CD4-positive, alpha-beta memory T cell (primary cell): Measurements from ENCODE around the gene TTC7B. TPM values are rescaled to one million over a fixed set of nuclear protein-coding genes. Genes with fewer than 3 reads are reported as not detected.

Source experiments
- CTCF ChIA-PET: fragments of 350-600 bp; sonication (Branson Sonifier 250); formaldehyde crosslinking; loops from one replicate; lab custom pipeline; 2021; ENCODE audit warnings: inconsistent platforms; ENCODE audit not compliant: partially characterized antibody; lab: Charles Lee
- POLR2A ChIA-PET: fragments of 350-600 bp; sonication (Branson Sonifier 250); formaldehyde crosslinking; loops from one replicate; lab custom pipeline; 2021; ENCODE audit not compliant: partially characterized antibody; lab: Charles Lee
- DNase-seq, 5 donors: peaks; one replicate each; pipeline versions ENCODE4 v3.0.0 to v3.0.0-alpha.2; 2020 to 2022; ENCODE audit warnings: mixed read lengths in 1 of 5
- H3K27ac ChIP-seq: one replicate; pipeline ENCODE4 v1.7.0; 2013; ENCODE audit warnings: low read depth, low read length
- H3K27me3 ChIP-seq: 2 replicates; pipeline ENCODE4 v1.7.0; 2013; ENCODE audit warnings: mild to moderate bottlenecking, low read length, moderate library complexity; ENCODE audit not compliant: insufficient read depth
- H3K36me3 ChIP-seq: 2 replicates; pipeline ENCODE4 v1.7.0; 2013; ENCODE audit warnings: mild to moderate bottlenecking, low read length, moderate library complexity; ENCODE audit not compliant: insufficient read depth
- H3K4me1 ChIP-seq: 2 replicates; pipeline ENCODE4 v1.7.0; 2013; ENCODE audit warnings: mild to moderate bottlenecking, low read length, moderate library complexity; ENCODE audit not compliant: insufficient read depth
- H3K4me3 ChIP-seq, 2 donors: one replicate each; pipeline ENCODE4 v1.7.0; 2013; ENCODE audit warnings: low read length in 2 of 2, mild to moderate bottlenecking in 1 of 2
- H3K9me3 ChIP-seq, 2 donors: one replicate each; pipeline ENCODE4 v1.7.0; 2013; ENCODE audit warnings: low read length in 2 of 2, control low read depth in 1 of 2; ENCODE audit not compliant: control insufficient read depth in 1 of 2
- H3K27ac Mint-ChIP-seq, 7 donors: one replicate each; pipeline ENCODE4 v1.8.0; 2020 to 2021; ENCODE audit warnings: mixed read lengths in 7 of 7, mild to moderate bottlenecking in 6 of 7, inconsistent platforms in 3 of 7, moderate library complexity in 3 of 7
- H3K27me3 Mint-ChIP-seq, 2 donors: one replicate each; pipeline ENCODE4 v1.8.0; 2020 to 2021; ENCODE audit warnings: mixed read lengths in 2 of 2
- H3K36me3 Mint-ChIP-seq, 2 donors: one replicate each; pipeline ENCODE4 v1.8.0; 2020 to 2021; ENCODE audit warnings: mixed read lengths in 2 of 2, inconsistent platforms in 1 of 2, mild to moderate bottlenecking in 1 of 2
- H3K4me1 Mint-ChIP-seq, 4 donors: one replicate each; pipeline ENCODE4 v1.8.0; 2020 to 2021; ENCODE audit warnings: mixed read lengths in 4 of 4, mild to moderate bottlenecking in 1 of 4
- H3K4me3 Mint-ChIP-seq, 8 donors: one replicate each; pipeline ENCODE4 v1.8.0; 2020 to 2021; ENCODE audit warnings: mixed read lengths in 8 of 8, mild to moderate bottlenecking in 7 of 8, moderate library complexity in 6 of 8, inconsistent platforms in 3 of 8
- H3K9me3 Mint-ChIP-seq, 8 donors: one replicate each; pipeline ENCODE4 v1.8.0; 2020 to 2021; ENCODE audit warnings: mixed read lengths in 8 of 8, mild to moderate bottlenecking in 5 of 8, inconsistent platforms in 3 of 8, moderate library complexity in 1 of 8
- intact Hi-C: fragments of 100-400 bp; cut with micrococcal nuclease; formaldehyde crosslinking; loops from one replicate; pipeline ENCODE4 v1.15.1; 2023
- polyA plus RNA-seq, 2 donors: library from polyadenylated mRNA; unstranded; fragments of 300-500 nt; fragmentation: Illumina TruSeq; gene quantifications; one replicate each; pipeline ENCODE4 v1.2.3, GENCODE V29; 2021
- total RNA-seq, 2 experiments: library from RNA; stranded (reverse); gene quantifications; one replicate each; pipeline ENCODE4 v1.2.3, GENCODE V29; 2021

The TTC7B gene
- total and polyA plus RNA-seq, 4 experiments from 2014 or later, result 0.30 to 1.9 (median 1.5) TPM; not detected in 1

DNA sequence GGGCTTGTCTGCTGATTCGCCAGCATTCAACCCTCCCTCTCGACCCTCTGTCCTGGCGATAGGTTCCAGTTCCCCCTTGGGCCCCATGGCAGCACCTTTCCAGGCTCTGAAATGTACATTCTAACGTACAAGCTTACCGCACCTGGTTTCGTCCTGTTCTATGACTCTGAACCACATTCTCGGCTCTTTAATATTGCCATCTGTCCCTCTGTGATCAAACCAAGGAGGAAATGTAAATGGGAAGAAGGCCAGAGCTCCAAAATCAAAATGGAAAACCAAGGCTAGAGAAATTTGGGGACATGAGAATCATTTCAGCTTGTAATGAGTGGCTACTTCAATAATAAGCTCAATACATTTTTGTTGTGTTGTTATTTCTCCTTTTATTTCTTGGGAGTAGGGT is 117.2 kb downstream of the TTC7B start:
- Histone ChIP-seq H3K27ac (no peak overlapping the region), H3K36me3 (no peaks in the 10 kb centered on the region), H3K4me3 (no peak overlapping the region), H3K9me3 (no peaks in the 10 kb centered on the region), H3K27me3 (no peaks in the 10 kb centered on the region), H3K4me1 (no peaks in the 10 kb centered on the region)
- Mint-ChIP-seq H3K9me3 (no peaks in the 10 kb centered on the region), H3K4me1 (peaks cover 0 to 2% (median 0%) of the 10 kb centered on the region in 4 donors), H3K27ac (no peak overlapping the region), H3K36me3 (no peaks in the 10 kb centered on the region), H3K27me3 (peaks cover 0 to 1% of the 10 kb centered on the region in 2 donors), H3K4me3 (no peak overlapping the region)
- intact Hi-C loops, result no loop called here
- POLR2A ChIA-PET, result interaction anchor here (1.6 kb wide), 1 partner anchor 59 kb away, joined by 4 read pairs; no protein-coding TSS in a partner anchor
- DNase-seq, result no peak
- CTCF ChIA-PET, result interaction anchor here (0.9 to 5.5 kb wide), 8 partner anchors 9 to 1436 kb away, joined by 3 to 62 read pairs (median 4); no protein-coding TSS in a partner anchor

DNA sequence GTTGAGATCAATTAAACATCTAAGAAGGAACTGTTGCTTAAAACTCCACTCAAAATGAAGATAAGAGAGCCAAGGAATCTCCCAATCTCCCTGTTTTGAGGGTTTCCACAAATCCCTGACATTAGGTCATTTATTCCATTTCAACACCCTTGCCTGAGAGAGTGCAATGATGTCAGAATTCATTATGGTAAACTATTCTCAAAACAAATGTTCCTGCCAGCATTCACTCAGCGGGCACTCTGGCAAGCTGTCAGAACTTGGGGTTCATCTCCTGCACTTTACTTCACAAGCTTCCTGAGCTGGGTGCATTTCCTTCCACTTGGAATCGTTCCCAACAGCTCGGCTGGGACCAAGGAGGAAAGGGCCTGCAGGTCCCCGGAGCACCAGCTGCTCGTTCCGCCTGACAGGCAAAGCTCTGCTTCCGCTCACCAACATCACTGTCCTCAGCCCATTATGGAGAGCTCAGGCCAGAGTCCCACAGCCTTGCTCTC is 117.8 kb downstream of the TTC7B start:
- no peak overlapping the region for H3K4me3 Mint-ChIP-seq
- no peaks in the 10 kb centered on the region for H3K36me3 Mint-ChIP-seq
- Histone ChIP-seq H3K9me3 (no peaks in the 10 kb centered on the region), H3K27ac (no peak overlapping the region), H3K27me3 (no peaks in the 10 kb centered on the region), H3K4me1 (no peaks in the 10 kb centered on the region), H3K4me3 (no peak overlapping the region), H3K36me3 (no peaks in the 10 kb centered on the region)
- DNase-seq, result no peak
- POLR2A ChIA-PET, result interaction anchor here (1.6 kb wide), 1 partner anchor 60 kb away, joined by 4 read pairs; no protein-coding TSS in a partner anchor
- H3K27ac Mint-ChIP-seq, result no peak overlapping the region
- H3K9me3 Mint-ChIP-seq, result no peaks in the 10 kb centered on the region
- CTCF ChIA-PET, result interaction anchor here (0.9 to 5.5 kb wide), 12 partner anchors 8 to 1436 kb away, joined by 3 to 62 read pairs (median 5); no protein-coding TSS in a partner anchor
- H3K27me3 Mint-ChIP-seq, result peaks cover 0 to 1% of the 10 kb centered on the region in 2 donors
- intact Hi-C loops, result no loop called here
- H3K4me1 Mint-ChIP-seq, result peaks cover 0 to 2% (median 0%) of the 10 kb centered on the region in 4 donors

DNA sequence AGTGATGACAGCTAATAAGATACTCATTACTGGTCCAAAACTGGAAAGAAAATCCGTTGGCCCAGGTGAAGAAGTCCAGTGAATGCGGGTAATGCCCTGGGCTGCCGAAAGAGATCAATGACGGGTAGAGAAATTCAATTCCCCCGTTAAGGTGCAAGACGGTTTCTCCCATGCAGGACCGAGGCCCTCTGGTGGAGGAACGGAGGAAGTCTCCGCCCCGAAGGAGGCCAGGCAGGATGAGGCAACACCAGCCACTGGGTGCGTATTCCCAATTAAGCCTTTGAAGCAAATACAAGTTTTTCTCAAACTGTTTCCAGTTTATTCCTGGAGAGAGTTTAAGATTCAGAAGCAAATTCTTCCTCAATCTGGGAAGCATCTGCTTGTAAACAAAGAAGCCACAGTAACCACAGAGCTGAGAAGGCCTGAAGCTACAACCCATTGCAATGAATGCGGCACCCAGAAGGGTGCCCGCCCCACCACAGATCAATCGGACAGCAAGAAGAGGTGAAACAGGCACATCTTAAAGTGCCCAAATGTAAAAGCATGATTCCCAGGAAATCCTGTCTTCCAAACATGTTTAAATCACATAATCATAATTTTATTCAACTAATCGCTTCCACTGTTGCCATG is 118.5 kb downstream of the TTC7B start:
- ChIA-PET POLR2A (interaction anchor here (0.8 to 2.2 kb wide), 3 partner anchors 299 to 314 kb away, joined by 5 to 16 read pairs (median 6); partner anchors contain the start of gene CALM1), CTCF (interaction anchor here (0.8 to 5.5 kb wide), 30 partner anchors 10 to 758 kb away, joined by 3 to 62 read pairs (median 4); no protein-coding TSS in a partner anchor)
- Mint-ChIP-seq H3K4me1 (peaks cover 0 to 2% (median 0%) of the 10 kb centered on the region in 4 donors), H3K27ac (no peak overlapping the region), H3K36me3 (no peaks in the 10 kb centered on the region), H3K27me3 (peaks cover 0 to 1% of the 10 kb centered on the region in 2 donors), H3K4me3 (peak overlapping the region in 1 of 8 donors; percentile 52), H3K9me3 (no peaks in the 10 kb centered on the region)
- Histone ChIP-seq H3K27me3 (no peaks in the 10 kb centered on the region), H3K4me3 (no peak overlapping the region), H3K36me3 (no peaks in the 10 kb centered on the region), H3K9me3 (no peaks in the 10 kb centered on the region), H3K4me1 (no peaks in the 10 kb centered on the region), H3K27ac (no peak overlapping the region)
- intact Hi-C loops, result loop anchor here (1.0 kb wide), 3 partner anchors 61 to 758 kb away; no protein-coding TSS in a partner anchor
- DNase-seq, result peak; percentile 63 to 71 (median 71)

DNA sequence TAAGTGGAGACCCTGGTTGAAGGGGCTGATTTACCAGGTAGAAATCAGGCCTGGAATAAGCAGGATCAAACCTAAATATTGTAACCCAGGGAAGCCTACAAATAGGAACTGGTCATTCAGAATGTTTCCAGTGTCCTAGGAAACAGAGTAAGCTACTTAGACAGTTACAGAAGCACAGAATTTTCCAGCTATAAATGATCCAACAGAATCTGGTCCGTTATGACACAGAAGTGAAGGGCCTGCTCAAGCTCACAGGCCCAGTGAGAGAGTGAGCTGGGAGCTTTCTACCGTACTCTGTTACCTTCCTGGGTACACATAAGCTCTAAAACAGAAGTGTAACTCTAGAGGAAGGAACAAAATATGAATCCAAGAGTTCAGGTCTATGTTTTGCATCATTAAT is 119.1 kb downstream of the TTC7B start:
- Histone ChIP-seq H3K36me3 (no peaks in the 10 kb centered on the region), H3K27ac (no peak overlapping the region), H3K27me3 (no peaks in the 10 kb centered on the region), H3K4me1 (no peaks in the 10 kb centered on the region), H3K4me3 (no peak overlapping the region), H3K9me3 (no peaks in the 10 kb centered on the region)
- Mint-ChIP-seq H3K36me3 (no peaks in the 10 kb centered on the region), H3K4me3 (no peak overlapping the region), H3K27ac (no peak overlapping the region), H3K9me3 (no peaks in the 10 kb centered on the region), H3K4me1 (peaks cover 0 to 2% (median 0%) of the 10 kb centered on the region in 4 donors), H3K27me3 (peaks cover 0 to 1% of the 10 kb centered on the region in 2 donors)
- intact Hi-C loops, result loop anchor here (1.0 kb wide), 3 partner anchors 61 to 758 kb away; no protein-coding TSS in a partner anchor
- no peak for DNase-seq
- POLR2A ChIA-PET, result interaction anchor here (0.8 to 2.2 kb wide), 4 partner anchors 62 to 313 kb away, joined by 3 to 16 read pairs (median 6); partner anchors contain the start of gene CALM1
- CTCF ChIA-PET, result interaction anchor here (0.6 to 5.5 kb wide), 30 partner anchors 9 to 758 kb away, joined by 3 to 62 read pairs (median 4); no protein-coding TSS in a partner anchor

GRCh38 chr14:90696720-90697119 is 119.5 kb downstream of the TTC7B start:
- Mint-ChIP-seq H3K36me3 (no peaks in the 10 kb centered on the region), H3K27me3 (peaks cover 0 to 1% of the 10 kb centered on the region in 2 donors), H3K27ac (no peak overlapping the region), H3K4me3 (no peak overlapping the region), H3K4me1 (peaks cover 0 to 2% (median 0%) of the 10 kb centered on the region in 4 donors), H3K9me3 (no peaks in the 10 kb centered on the region)
- ChIA-PET POLR2A (interaction anchor here (0.8 to 2.2 kb wide), 4 partner anchors 62 to 313 kb away, joined by 3 to 16 read pairs (median 6); partner anchors contain the start of gene CALM1), CTCF (interaction anchor here (0.6 to 5.5 kb wide), 30 partner anchors 9 to 757 kb away, joined by 3 to 62 read pairs (median 4); no protein-coding TSS in a partner anchor)
- Histone ChIP-seq H3K4me1 (no peaks in the 10 kb centered on the region), H3K9me3 (no peaks in the 10 kb centered on the region), H3K36me3 (no peaks in the 10 kb centered on the region), H3K27ac (no peak overlapping the region), H3K4me3 (no peak overlapping the region), H3K27me3 (no peaks in the 10 kb centered on the region)
- no peak for DNase-seq
- intact Hi-C loops, result loop anchor here (1.0 kb wide), 3 partner anchors 62 to 757 kb away; no protein-coding TSS in a partner anchor

GRCh38 chr14:90695997-90696660 is 120.1 kb downstream of the TTC7B start:
- DNase-seq, result no peak
- H3K4me1 ChIP-seq, result no peaks in the 10 kb centered on the region
- H3K4me3 ChIP-seq, result no peak overlapping the region
- intact Hi-C loops, result no loop called here
- no peak overlapping the region for H3K4me3 Mint-ChIP-seq
- H3K36me3 Mint-ChIP-seq, result no peaks in the 10 kb centered on the region
- H3K36me3 ChIP-seq, result no peaks in the 10 kb centered on the region
- H3K27me3 ChIP-seq, result no peaks in the 10 kb centered on the region
- H3K9me3 Mint-ChIP-seq, result no peaks in the 10 kb centered on the region
- no peak overlapping the region for H3K27ac ChIP-seq
- H3K9me3 ChIP-seq, result no peaks in the 10 kb centered on the region
- CTCF ChIA-PET, result interaction anchor here (0.8 to 5.5 kb wide), 16 partner anchors 8 to 757 kb away, joined by 3 to 62 read pairs (median 5); no protein-coding TSS in a partner anchor
- POLR2A ChIA-PET, result interaction anchor here (0.8 to 2.2 kb wide), 2 partner anchors 63 to 312 kb away, joined by 3 to 16 read pairs; no protein-coding TSS in a partner anchor
- peaks cover 0 to 2% (median 0%) of the 10 kb centered on the region in 4 donors for H3K4me1 Mint-ChIP-seq
- H3K27ac Mint-ChIP-seq, result no peak overlapping the region
- H3K27me3 Mint-ChIP-seq, result peaks cover 0 to 1% of the 10 kb centered on the region in 2 donors
